ENCODE results near the gene SCMH1.
"Not testable (repeated sequence)": the region's sequence is repeated elsewhere in the genome, so short reads cannot be mapped to it uniquely, and the experiment has no call there.

The SCMH1 gene
- 24.5 to 30.8 (median 26.5) reads per million in 4 experiments for total RNA-seq

DNA sequence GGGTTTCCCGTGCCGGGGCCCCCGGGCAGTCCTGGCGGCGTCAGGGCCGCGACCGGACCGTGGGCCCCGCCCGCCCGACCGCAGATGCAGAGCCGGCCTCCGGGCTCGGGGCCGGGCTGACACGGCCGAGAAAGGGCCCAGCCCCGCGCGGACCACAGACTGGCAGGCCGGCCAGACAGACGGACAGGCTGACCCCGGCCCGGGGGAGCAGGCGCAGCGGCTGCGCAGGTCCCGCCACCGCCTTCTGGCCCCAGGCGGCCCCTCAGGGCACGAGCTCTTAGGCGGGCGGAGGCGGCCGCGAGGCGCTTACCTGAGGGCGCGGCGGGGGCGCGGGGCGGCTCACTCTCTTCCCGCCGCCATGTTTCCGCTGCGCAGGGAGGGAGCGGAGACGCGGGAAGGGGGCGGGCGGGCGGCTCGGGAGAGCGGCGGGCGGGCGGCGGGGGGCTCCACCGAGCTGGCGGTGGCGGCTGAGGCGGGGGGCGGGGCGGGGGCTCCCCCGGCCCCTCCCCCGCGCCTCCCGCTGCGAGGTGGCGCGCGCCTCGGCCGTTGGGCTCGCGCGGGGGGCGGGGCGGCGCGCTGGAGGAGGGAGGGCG lies at the start of gene SCMH1:
Gene SCMH1, minus strand, starts transcription at position 558 of the 593 bp plus-strand sequence. CDS start 56,173 bp downstream, outside the sequence.
- DNase-seq: peak; percentile 26

DNA sequence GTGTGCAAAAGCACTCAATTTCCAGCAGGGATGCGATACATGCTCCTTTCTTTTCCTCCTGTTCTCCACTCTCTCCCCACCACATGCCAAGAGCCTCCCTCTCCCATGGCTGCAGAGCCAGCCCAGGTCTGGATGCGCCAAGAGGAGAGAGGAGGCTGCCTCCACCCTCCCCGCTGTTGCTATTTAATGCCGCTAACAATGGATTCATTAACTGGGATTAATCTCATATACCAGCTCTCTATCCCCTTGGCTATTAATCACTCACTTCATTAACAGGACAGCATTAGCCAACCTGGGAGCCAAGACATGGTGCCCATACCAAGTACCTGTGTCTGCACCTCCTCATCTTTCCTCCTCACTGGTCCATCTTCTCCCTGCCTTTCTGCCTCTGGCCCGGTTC lies 49.1 kb upstream of the SCMH1 start:
- no peak for DNase-seq

DNA sequence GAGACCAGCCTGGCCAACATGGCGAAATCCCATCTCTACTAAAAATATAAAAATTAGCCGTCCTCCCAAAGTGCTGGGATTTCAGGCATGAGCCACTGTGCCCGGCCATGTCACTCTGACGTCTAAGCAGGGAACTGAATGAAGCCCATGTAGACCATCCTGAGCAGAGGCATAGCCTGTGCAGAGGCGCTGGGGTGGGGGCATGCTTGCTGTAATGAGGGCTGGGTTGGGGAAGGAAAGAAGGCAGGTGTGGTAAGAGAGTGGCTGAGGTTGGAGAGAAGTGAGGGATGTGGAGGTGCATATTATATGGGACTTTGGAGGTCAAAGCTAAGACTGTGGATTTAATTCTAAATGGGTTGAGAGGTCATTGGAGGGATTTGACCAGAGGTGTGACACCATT lies 47.1 kb upstream of the SCMH1 start:
- no peak for DNase-seq

DNA sequence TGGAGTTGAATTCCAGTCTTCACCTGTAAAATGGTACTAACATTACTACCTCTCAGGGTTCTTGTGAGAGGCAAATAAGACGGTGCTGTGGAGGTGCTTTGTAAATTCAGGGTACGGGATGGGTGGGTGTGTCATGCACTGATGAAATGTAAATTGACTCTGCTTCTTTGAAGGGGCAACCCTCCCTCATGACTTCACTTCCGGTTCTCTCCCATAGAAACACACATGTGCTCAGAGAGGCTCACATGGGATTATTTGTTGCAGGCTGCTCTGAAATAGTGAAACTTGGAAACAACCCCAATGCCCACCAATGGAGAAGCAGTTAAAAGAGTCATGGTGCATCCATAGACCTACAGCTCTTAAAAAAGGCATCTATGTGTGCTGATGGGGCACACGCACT lies 44.9 kb upstream of the SCMH1 start:
- DNase-seq: no peak

DNA sequence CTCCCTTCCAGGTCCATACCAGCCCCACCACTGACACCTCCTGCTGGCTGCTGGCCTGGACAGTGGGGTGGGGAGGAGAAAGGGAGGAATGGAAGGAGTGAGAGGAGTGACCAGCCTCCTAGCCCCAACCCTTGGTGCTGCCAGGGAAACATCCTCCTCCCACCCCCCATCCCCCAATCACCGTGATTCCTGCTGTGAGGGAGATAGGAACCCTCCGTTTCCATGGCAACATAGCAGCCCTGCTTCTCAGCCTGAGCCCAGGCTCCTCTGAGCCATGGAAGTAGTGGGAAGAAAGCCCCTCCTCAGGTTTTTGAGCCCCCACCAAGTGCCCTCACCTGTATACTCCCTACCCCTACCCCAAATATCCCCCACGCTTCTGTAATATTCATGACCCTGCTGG lies 44.4 kb upstream of the SCMH1 start:
- DNase-seq: no peak

DNA sequence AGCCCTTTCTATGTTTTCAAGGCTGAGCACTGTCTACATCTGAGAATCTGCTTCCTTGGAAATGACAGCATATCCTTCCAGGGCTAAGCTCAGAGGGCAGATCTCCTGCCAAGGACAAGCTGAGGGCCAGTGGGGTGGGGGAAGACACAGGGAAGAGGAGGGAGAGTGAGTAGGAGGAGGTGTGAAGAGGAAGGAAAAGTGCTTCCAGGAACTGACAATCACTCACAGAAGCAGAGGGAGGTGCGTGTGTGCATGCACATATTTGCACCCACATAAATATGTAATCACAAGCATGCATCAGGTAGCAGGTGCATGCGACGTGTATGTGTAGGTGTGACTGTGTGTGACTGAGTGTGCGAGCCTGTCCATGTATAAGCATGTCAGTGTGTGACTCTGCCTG lies 43.7 kb upstream of the SCMH1 start:
- no peak for DNase-seq

DNA sequence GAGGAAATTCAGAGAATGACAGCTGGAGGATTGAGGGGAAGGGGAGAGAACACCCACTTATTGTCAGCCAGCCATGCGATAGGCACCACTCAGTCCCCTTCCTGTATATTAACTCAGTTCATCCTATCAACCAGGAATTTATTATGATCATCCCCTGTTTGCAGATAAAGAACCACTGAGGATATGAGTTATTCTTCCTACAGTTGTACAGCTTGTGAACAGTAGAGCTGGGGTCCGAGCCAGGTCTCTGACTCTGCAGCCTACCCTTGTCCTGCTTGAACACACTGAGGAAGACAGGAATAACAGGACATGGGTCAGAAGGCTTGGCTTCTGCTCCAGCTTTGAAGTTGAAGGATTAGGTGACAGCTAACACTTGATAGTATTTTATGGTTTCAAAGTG lies 42.0 kb upstream of the SCMH1 start:
- DNase-seq: no peak

DNA sequence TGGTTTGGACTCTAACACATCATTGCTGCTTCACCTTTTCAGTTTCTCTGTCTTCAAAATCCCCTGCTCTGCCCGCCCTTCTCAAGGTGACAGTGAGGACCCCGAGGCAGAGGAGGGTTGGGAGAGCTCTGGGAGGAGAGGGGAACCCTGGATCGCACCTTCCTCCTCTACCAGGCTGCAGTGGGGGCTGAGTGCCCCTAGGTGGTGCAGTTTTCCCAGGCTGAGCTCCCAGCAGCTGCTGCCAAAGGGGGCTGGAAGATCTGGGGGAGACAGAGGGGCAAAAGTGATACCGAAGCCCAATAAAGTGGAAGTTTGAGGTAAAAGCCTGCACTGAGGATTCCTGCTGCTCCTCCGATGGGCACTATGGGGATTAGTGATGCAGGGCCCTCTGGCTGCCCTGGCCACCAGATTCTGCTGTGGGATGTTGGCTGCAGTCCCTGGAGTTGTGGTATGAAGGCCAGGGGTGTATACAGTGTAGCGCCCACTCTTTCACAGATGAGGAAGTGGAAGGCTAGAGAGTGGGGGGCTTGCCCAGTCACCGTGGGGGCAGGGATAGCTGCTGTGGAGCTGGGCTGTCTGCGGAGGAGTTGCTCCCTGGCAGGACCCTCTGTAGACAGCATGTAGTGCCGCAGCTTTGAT lies 40.7 kb upstream of the SCMH1 start:
- DNase-seq: no peak

DNA sequence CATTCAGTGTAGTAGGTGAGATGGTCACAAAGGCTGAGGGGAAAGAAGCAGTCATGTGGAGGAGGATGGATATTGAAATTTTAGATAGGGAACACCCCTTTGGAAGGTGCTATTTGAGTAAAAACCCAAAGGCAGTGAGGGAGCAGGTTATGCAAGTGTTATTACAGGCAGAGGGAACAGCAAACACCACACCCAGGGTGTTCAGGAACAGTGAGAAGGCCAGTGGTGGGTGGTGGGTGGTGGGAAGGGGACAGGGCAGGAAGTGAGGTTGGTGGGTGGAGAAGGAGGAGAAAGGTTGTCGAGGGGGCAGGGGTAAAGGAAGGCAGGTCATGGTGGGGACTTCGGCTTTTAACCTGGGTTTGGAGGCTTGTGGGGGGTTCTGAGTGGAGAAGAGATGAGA lies 39.2 kb upstream of the SCMH1 start:
- DNase-seq: no peak

DNA sequence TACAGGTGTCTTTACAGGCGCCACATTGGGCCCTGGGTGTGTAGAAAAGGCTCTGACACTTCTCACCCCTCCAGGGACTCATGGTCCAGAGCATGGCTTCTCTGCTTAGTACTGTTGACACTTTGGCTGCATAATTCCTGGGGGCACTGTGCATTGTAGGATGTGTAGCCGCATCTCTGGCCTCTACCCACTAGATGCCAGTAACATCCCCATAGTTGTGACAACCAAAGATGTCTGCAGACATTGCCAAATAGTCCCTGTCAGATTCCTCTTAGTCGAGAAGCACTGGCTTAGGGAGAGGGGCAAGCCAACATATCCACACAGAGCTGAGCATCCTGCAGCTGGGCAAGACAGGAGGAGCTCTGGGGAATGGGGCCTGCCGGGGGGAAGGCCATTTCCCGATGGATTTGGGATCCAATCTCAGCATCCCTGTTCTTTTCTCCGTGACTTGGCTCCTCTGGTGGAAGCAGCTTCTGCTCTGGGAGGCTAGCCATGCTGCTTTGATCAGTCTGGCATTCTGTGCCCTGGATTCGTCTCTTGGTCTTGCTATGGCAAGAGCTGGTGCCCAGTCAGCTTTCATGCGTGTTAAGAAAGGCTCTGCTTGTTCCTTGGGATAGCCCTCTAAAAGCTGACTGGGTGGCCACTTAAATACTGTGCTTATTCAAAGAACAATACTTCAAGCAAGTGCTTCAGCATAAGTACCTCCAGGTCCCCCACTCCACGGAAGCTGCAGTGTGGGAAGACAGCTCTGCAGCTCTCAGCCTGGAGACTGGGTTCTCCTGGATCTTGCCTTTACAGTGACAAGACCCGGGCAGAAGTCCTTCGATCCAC lies 38.3 kb upstream of the SCMH1 start:
- DNase-seq: no peak

DNA sequence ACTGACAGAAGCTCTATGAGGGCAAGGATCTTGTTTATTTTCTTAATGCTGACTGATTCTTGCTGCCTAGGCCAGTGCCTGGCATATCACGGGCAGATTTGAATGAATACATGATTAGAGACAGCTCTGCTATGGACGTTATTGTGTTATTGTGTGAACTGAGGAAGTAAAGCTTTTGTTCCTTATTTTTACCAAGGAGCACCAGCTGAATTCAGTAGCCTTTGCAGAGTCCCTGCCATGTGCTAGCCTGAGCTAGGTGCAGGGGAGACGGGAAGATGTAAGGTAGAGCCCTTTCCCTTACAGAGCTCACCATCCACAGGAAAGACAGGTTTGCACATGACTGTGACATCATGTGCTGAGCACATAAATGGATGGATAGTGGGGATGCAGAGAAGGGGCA lies 36.0 kb upstream of the SCMH1 start:
- no peak for DNase-seq

DNA sequence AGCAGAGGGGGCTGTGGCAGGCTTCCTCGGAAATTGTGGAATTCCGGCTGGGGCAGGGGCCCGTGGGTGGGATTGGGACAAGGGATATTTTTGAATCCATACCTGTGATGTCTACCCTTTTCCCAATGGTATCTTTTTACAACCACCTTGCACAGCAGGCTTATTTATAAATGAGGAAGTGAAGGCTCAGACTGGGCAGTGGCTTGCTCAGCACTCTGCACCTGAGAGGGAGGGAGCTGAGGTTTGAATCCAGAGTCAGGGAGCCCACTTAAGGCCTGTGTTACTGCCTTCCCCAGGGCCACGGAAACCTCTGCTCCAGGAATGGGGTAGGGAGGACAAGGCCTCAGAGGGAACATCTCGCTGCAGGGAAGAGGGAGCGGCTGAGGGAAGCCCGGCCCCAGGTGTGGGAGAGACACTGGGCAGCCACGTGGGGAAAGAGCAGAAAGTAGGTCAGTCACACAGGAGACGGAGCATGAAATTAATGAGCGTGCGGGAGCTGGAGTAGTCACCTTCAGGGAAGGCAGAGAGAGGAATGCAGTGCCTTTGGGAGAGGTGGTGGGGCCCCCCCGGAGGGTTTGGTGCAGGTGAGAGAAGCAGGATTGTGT lies 35.4 kb upstream of the SCMH1 start:
- no peak for DNase-seq

DNA sequence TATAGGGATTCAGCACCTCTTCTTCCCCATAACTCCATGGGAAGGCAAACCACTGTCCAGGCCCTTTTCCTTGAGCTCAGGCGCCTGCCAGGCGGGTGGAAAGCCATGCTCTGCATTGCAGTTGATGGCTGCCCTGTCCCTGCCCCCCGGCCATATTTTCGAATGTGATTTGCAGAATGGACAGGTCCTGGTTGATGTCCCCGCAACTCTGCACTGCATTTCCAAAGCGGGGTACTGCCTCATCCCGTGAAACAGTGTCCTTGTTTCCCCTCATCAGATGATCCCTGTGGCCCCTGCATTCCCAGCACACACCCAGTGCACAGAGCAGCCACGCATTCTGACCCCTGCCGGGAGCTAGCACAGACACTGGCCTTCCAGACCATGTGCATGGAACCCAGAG lies 33.7 kb upstream of the SCMH1 start:
- DNase-seq: no peak

DNA sequence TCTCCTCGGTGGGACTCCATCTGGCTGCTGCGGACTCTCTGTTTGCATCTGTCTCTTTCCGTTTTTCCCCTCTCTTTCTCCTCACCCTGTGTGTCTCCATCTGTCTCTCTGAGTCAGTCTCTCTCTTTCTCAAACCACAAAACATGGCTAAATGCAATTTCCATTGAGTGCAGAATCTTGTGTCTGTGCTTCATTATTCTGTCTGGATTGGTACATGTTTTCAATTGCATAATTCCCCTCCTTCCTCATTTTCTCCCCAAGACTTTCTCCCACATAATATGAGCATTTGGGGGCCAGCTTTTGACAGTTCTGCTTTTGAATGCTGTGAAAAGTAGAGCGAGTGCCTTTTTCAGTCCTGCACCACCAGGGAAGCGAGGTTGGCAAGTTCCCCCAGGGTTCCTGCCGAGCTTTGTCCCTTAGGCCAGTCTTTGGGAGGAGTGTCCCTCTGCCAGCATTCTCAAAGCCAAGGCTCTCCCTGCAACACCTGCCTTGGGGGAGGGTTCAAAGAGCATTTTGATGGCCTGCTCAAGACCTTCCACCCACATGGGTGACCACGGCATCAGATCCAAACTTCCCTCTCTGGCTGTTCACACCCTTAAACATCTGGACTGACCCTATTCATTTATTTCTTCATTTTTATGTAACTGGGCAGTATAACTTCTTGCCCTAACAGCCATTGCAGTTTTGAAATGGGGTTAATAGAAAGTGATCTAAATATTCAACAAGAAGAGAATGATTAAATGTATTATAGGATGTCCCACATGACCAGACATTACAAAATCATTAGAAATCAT lies 32.8 kb upstream of the SCMH1 start:
- DNase-seq: no peak

DNA sequence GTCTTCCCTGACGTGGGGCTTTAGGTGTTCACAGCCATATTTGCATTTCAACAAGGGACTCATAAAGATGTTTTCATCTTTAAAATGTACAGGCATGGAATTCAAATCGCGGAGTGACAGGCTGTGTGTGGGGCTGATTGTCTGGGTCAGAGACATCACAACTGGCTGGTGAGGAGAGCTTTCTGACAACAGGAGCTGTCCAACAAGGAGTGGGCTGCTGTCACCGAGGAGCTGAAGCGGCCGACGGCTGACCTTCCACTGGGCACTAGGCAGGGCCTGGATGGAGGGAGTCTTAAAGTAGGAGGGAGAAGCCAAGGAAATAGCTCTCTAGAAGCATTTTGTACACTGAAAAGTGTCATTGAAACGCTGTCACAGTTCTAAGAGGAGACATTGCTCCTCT lies 30.5 kb upstream of the SCMH1 start:
- DNase-seq: no peak

DNA sequence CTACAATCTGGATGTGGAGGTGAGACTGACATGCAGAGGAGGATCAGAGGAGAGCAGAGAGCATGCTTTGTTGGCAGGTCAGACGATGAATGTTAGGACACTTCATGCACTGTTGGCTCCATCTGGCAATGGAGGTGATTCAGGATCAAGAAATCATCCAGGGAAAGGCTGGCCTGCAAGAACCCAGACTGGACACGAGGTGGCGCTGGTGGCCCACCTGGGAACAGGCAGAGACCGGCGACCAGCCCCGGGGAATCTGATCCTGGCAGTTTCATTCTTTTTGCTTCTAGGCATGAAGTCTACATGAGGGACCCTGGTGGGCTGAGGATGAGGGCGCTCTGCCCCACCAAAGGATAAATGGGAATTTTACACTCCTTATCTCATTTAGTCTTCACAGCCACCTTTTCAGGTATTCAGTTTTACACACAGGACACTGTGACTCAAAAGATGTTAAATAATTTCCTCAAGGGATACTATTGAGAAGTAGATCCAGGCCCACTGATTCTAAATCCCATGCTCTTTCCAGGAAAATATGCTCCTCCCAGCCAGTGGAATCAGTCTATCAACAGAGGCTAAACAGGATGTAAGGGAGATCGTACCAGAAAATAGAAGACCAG lies 26.2 kb upstream of the SCMH1 start:
- peak; percentile 55 for DNase-seq

DNA sequence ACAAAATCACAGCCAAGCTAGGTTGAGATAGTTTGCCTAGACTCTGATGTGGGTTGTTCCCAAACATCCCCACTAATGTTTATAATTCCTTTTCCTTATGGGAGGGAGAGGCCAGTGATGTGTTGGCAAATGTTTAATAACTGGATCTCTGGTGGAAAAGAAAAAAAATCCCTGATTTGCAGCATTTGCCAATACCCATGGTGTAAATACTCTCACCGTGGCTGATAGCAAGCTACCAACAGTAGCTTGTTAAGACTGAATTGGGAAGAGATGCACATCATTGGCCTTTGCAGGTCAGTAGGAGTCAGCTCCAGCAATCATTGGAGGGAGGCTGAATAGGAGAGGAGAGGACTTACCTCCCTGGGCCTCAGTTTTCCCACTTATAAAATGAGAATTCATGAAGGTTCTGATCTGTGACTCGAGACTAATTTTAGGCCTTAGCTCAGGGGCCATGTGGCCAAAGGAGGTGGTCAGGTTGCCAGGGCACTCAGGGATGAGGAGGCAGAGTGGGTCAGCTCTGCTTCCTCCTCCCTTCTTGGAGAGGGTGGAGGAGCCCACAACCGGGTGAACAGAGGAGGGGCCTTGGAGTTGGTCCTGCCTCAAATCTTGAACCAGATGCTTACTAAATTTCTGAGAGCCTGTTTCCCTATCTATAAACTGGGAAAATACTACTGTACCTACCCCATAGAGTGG lies 20.0 kb upstream of the SCMH1 start:
- DNase-seq: no peak

DNA sequence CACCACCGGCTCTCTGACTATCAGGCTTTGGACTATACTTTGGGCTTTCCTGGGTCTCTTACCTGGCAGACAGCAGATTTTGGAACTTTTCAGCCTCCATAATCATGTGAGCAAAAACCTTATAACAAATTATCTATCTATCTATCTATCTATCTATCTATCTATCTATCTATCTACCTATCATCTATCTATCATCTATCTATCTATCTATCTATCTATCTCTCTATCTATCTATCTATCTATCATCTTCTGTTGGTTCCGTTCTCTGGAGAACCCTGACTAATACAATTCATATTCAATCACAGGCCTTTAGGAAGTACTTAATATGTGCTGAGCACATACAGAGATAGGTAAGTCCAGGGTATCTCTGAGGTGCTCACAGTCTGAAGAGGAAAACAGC lies 18.7 kb upstream of the SCMH1 start:
- no peak for DNase-seq

DNA sequence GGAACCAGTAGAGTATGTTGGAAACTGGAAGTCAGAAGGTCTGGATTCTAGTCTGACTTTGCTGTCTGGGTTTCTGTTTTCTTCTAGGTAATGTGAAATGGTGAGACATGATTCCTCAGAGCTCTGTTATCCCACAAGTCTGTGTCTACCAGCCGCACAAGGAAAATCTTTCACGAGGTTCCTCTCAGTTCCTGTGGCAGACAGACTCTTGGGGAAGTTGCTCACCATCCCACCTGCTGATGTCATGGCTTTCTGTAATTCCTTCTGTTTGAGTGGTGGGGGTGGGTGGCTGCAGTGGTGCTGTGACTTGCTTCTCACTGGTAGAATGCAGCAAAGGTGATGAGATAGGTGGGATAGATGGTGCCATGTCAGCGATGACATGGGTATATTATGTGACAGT lies 17.1 kb upstream of the SCMH1 start:
- no peak for DNase-seq

DNA sequence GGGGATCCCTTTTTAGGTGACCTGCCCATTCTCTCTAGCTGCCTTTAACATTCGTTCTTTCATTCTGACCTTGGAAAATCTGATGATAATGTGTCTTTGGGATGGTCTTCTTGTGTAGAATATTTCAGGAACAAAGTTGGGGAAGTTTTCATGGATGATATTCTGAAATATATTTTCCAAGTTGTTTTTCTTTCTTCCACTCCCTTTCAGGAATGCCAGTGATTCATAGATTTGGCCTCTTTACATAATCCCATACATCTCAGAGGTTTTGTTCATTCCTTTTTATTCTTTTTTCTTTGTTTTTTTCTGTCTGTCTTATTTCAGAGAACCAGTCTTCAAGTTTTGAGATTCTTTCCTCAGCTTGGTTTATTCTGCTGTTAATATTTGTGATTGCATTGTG lies 13.9 kb upstream of the SCMH1 start:
- no peak for DNase-seq

DNA sequence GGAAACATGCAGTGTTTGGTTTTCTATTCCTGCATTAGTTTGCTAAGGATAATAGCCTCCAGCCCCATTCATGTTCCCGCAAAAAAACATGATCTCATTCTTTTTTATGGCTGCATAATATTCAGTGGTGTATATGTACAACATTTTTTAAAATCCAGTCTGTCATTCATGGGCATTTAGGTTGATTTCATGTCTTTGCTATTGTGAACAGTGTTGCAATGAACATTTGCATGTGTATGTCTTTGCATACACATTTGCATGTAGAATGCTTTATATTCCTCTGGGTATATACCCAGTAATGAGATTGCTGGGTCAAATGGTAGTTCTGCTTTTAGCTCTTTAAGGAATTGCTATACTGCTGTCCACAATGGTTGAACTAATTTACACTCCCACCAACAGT lies 9.0 kb upstream of the SCMH1 start:
- DNase-seq: not testable (repeated sequence)

DNA sequence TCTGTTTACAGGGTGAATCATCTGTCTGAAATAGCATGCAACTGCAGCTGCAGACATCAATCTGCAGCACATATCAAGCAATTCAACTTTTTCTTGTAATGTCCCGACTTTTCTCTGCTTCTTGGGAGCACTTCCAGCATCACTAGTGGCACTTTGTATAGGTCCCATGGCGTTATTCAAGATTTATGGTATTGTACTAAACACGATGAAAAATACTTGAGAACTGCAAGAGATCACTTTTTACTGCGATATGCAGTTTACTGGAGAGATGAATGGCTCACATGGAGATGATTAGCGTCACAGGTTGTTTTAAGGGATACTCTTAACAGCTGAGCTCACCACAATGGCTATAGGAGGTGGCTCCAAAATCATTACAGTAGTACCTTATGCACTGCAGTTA lies 7.2 kb upstream of the SCMH1 start:
- no peak for DNase-seq

All from effector CD8-positive, alpha-beta T cell (primary cell).